ENCODE data around the gene PYGB.
A peak's percentile ranks its signal among the peaks of the same experiment; 100 is the strongest.
"Not testable (repeated sequence)": the region's sequence is repeated elsewhere in the genome, so short reads cannot be mapped to it uniquely, and the experiment has no call there.

The PYGB gene

DNA sequence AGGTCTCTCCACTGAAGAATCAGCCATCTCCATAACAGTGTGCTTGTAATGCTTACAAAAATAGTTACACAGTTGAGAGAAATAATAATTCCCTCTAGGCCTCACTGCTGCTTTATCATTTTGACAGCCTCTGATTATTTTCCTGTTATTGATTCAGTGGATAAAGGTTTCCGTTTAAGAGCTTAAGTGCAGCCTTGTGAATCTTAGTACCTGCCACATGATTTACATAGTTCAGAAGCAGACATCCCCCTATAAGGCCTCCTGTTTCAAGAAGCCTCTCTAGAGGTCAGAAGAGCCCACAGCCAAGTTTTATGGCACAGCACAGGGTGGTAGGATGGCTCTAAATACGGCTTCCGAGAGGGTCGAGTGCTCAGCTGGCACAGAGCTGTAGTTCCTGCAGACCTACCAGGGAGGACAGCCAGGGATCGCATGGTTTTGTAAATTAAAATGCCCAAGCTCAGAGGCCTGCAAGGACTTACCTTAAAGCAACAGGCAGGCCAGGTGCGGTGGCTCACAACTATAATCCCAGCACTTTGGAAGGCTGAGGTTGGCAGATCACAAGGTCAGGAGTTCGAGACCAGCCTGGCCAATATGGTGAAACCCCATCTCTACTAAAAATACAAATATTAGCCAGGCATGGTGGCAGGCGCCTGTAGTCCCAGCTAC lies 17.6 kb upstream of the PYGB start:
- peak in 1 of 2 experiments; percentile 32 for DNase-seq

DNA sequence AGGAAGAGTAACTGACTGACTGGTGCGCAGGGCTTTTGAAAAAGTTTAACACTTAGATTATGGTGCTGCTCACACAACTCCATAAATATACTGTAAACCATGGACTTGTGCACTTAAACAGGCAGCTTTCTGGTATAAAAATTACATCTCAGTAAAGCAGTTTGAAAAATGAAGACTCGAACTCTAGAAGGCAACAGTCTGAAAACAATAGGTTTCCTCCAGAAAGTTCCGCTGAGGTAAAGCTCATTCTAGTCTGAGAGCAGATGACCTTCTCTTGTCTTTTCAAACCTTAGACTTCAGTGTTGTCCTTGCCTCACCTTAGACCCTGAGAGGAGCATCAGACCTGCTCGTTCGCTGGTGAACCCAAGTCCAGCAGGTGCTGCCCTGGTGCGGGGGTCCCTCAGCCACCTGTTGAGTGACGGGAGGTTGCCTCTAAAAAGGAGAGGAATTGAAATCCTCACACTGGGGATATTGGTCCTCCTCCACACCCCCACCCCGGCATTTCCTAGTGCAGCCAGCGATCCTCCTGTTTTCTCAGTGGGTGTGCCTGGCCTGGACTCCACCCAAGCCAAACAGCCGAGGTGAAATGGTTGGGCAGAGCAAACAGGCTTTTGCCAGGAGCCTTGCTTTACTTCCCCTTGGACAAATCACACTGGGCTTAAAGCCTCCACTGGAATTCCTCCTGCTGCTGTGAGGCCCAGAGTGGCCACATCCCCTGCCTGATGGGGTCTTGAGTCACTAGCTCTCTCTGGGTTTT lies 14.7 kb upstream of the PYGB start:
- DNase-seq, result peak in 1 of 2 experiments; percentile 25

DNA sequence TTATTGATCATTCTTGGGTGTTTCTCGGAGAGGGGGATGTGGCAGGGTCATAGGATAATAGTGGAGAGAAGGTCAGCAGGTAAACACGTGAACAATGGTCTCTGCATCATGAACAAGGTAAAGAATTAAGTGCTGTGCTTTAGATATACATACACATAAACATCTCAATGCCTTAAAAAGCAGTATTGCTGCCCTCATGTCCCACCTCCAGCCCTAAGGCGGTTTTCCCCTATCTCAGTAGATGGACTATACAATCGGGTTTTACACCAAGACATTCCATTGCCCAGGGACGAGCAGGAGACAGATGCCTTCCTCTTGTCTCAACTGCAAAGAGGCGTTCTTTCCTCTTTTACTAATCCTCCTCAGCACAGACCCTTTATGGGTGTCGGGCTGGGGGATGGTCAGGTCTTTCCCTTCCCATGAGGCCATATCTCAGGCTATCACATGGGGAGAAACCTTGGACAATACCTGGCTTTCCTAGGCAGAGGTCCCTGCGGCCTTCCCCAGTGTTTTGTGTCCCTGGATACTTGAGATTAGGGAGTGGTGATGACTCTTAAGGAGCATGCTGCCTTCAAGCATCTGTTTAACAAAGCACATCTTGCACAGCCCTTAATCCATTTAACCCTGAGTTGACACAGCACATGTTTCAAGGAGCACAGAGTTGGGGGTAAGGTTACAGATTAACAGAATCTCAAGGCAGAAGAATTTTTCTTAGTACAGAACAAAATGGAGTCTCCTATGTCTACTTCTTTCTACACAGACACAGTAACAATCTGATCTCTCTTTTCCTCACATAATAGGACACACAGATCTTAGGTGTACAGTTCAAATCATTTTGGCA lies 13.7 kb upstream of the PYGB start:
- not testable (repeated sequence) for DNase-seq

DNA sequence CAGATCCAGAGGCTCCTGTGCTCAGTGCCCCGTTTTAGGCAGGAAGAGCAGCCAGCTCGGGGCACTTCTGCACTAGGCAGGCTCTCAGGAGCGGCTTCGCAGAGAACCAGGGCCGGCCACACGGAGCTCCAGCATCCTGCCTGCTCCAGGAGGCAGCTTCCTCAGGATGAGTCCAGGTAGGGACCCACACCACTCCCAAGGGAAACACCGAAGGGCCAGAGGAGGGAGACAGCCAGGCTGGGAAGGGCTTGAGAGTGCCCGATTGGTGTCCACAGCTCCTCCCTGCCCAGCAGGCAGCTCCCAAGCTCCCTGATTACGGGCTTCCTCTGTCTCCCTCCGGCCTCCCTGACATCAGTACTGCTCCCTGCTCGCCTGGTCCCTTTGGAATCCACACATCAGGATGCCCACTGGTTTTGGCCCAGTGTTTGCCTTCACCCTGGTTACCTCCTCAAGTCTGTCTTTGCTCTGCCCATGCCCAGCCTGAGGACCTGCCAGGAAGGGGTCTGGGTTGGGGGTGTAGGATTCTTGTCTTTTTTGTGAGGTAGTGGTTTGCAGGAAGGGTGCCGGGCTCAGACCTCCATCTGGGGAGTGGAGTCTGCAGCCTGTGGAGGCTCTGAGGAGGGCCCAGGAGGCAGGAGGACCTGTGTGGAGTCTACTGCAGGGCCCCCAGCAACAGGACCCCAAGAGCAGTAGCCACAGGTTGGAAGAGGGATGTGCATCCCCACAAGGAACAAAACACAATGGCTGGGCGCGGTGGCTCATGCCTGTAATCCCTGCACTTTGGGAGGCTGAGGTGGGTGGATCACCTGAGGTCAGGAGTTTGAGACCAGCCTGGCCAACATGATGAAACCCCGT lies 11.2 kb upstream of the PYGB start:
- DNase-seq, result no peak

DNA sequence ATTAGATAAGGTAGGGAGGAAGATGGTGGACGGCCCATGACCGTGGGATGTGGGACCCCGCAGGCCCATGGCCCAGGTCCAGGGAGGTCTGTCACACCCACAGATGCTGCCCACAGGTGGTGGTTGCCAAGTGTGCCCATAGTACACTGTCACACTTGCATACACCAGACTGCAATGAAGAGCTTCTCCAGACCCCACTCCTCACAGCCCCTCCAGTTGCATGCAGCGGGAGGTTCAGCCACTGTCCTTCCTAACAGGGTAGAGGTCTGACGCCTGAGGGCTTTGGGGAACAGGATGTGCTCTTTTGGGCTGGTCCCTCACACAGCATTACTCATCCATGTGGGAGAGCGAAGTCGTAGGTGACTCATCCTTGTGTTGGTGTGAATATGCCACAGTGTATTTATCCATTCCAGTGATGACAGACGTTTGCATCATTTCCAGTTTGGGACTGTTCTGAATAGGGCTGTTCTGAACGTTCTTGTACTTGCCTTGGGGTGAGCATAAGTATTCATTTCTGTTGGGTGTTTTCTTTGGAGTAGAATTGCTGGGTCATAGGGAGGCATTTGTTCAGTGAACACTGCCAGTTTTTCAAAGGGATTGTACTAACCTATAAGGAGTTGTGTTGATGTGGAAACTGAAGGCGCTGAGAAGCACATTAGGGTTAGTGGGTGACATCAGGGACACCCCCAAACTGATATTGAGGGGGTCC lies 10.1 kb upstream of the PYGB start:
- no peak for DNase-seq

DNA sequence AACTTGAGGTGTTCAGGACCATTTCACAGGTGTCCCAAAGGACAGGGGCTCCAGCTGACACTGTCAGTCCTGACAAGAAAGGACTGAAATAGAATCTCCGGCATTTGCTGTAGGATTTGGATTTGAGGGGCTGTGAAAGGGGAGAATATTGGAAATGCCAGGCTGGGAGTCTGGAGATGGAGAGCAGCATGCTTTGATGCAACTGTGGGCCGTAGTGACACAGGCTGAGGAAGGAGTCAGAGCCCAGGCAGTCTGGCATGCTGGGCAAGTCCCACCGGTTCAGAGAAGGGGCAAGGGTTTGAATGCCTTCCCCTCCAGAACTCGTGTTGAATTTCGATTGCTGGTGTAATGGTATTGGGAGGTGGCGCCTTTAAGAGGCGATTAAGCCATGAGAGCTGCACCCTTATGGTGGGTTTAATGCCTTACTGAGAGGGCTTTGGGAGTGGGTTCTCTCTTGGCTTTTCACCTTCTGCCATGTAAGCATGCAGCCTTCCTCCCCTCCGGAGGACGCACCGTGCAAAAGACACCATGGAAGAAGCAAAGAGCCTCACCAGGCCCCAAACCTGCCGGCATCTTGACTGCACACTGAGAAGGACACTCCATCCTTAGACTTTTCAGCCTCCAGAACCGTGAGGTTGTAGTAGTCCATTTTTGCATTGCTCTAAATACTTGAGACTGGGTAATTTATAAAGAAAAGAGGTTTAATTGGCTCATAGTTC lies 9.4 kb upstream of the PYGB start:
- no peak for DNase-seq

DNA sequence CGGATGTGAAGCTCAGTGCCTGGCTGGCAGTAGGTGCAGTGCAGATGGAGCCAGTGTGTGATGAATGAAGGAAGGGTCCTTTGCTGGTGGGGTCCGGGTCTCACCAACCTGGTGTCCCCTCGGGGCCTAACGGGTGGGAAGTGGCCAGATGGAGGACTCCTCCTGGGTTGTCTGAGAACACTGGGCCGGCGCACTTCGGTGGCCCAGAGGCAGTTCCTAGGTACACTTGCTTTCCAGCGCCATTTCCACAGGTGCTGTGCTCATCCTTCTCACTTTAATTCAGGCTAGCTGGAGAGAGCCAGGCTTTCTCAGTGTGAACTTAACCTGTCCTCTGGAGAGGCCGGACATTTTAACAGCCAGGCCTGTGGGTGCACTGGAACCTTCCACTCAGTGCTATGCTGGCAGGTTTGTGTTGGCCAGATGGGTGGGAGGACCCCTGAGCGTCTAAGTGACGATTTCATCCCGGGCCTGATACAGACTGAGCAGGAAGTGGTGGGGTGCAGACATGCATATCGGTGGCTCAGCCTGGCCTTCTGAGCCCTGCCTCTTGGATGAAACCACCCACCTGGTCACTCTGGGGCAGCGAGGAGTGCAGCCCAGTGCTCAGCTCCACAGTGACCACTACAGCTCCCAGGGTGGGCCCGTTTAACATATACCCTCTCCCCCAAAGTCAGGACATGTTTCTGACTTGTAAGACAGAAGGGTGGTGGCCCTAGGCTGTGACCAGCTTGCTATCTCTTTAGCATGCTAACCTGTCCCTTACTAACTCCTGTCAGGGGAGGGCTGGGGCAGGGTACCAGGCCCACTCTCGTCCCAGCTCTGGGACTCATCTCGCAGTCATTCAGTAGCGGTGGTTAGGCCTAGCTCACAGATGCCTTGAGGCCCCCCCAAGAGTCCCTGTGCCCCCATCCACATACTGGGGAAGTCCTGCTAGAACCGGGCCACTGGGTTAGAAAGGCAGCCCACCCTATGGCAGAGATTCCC lies 8.2 kb upstream of the PYGB start:
- no peak for DNase-seq

DNA sequence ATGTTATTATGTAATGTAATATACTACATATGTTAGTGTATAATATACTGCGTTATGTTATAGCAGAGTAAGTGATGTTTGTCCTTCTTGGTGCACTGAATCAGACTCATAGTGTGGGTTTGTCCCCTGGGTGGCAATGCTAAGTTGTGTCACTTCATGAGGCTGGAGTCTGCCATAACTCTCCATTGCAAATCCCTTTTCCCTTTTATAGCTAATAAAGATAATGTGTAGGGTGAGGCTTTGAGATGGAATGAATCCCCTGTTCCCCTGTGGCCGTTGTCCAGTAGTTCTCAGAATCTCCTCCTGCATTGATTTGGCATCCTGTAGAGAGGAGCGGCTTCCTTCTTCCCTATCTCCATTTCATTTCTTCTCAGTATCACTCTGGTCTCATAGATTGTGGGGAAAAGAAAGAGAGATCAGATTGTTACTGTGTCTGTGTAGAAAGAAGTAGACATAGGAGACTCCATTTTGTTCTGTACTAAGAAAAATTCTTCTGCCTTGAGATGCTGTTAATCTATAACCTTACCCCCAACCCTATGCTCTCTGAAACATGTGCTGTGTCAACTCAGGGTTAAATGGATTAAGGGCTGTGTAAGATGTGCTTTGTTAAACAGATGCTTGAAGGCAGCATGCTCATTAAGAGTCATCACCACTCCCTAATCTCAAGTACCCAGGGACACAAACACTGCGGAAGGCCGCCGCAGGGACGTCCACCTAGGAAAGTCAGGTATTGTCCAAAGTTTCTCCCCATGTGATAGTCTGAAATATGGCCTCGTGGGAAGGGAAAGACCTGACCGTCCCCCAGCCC lies 6.8 kb upstream of the PYGB start:
- not testable (repeated sequence) for DNase-seq

DNA sequence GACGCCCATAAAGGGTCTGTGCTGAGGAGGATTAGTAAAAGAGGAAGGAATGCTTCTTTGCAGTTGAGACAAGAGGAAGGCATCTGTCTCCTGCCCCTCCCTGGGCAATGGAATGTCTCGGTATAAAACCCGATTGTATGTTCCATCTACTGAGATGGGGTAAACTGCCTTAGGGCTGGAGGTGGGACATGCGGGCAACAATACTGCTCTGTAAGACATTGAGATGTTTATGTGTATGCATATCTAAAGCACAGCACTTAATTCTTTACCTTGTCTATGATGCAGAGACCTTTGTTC lies 6.3 kb upstream of the PYGB start:
- not testable (repeated sequence) for DNase-seq

DNA sequence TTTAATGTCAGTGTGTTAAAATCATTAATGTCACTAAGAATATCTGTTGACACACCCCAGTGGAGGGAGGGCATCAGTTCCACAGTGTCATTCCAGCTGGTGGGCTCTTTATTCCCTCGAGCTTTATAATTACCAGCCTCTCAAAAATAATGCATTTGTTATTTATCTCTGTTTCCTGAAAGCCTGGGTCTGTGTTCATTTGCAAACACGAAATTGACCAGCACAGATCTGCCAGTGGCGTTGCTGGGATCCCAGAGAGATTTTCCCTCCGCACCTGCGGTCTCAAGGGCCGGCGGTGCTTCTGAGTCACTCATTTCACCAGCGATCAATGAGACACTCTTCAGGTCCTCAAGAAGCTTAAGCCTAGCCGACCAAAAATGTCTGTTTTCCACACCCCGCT lies 5.7 kb upstream of the PYGB start:
- DNase-seq, result peak; percentile 18 to 46

DNA sequence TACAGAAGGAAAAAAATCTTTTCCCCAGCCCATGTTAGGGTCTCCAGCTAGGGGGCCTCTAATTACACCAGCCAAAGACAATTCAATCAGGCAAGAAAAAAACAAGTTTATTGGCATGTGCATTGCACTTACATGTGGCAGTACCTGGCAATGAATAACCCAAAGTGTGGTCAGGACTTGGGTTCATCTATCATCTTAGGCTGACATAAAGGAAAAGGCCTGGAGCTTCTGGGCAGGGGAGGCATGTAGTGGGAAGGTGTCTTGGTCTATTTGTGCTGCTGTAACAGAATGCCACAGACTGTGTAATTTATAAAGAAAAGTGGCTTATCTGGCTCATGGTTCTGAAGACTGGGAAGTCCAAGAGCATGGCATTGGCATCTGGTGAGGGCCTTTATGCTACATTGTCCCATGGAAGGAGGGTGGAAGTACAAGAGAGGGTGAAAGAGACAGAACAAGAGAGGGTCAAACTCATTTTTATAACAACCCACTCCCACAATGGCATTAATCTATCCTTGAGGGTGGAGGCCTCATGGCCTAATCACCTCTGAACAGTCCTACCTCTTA lies 4.4 kb upstream of the PYGB start:
- no peak for DNase-seq

DNA sequence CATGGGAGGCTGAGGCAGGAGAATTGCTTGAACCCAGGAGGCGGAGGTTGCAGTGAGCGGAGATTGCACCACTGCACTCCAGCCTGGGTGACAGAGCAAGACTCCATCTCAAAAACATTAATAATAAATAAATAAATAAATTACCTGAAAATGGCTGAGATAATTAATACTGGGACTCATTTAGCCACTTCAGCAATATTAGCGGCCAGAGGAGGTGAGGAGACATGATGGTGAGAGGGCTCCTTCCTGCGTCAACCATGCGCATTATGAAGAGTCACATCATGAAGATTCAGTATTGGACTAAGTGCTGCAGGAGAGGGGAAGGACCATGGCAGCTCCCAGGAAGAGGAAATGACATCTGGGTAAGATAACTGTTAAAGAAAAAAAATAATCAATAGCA lies 2.9 kb upstream of the PYGB start:
- no peak for DNase-seq

DNA sequence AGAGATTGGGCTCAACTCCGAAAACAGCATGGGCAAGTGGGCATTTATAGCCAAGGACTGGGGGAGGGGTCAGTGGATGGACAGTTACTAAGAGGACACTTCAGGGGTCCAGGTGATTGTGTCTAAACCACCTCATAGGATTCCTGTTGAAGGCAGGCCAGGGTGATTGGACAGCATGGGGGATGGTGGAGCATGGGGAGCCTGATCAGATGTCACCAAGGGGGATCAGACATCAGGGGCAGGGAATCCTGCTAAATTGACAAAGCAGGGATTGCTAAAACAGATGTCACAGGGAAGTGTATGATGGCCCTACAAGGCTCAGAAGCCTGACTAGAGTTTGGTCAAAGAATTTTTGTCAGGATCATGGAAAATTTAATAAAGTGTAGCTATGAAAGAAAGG lies 2.4 kb upstream of the PYGB start:
- no peak for DNase-seq

DNA sequence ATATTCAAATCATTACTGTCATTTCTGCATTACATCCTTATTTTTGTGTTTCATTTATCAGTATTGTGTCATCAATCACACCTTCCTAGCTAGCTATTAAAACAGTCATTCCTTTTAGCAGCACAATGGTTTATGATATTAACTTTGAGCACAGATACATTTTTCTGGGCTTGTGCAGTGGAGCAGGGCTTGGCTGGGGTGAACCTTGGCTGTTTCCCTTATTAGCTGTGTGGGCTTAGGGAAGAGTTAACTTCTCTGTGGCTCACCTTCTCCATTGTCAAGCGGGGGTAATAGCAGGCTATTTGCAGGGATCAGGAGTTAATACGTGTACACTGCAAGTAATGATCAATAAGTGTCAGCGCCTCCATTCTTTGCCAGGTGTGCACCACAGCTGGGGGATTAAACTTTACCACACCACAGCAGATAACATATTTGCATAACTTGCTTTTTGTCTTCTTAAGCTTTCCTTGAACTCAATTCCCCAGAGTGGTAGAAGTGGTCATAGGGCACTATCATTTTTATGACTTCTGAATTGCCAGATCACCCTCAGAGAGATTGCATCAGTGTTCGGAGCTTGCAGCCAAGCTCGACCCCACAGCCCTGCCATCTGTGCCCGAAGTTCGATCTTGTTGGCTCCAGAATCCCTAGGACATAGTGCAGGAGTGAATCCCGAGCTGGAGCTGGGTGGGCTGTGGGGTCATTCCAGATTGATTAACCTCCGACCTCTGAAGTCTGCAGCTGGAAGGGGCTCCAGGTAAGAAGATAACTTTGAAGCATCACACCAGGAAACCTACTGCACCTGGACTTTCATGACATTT lies 1.5 kb upstream of the PYGB start:
- DNase-seq, result no peak

DNA sequence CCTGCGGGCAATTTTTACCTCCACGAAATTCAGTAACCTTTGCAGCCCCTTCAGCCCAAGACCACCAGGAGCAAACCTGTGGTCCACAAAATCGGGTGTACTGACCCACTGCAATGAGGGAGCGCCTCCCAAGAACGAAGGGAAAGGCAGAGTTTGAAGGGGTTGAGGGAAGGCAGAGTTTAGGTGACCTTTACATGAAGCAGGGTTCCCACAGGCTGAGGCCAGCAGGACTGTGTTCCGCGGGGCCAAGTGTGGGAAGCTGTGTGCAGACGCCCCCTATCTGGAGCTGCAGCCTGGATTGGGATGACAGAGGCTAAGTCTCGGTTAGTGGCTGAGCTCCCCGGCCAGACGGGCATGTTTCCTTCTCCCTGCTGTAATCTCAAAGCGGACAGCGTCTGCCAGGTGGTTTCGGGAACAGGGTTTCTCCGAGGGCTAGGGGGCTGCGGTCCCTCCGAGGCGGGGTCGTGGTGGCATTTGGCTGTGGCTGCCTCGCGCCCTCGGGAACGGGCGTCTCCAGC lies 826 bp upstream of the PYGB start:
- peak; percentile 28 to 29 for DNase-seq

DNA sequence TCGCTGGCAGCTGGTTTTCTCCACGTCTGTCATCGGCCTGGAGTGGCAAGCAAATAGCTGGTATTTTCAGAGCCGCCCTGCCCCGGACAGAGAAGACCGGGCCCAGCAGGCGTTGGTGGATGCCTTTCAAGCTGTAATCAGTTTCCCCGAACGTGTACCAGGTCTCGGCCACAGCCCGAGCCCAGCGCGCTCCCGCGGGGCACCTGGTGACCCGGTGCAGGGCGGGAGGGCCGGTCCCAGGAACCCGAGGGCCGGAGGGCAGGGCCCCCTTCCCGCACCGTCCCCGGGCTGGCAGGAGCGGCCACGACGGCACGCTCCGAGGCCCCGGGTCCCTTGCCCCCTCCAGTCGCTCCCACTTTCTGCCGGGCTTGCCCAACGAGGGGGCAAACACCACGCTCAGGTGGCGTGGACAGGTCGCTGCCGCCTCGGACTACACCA lies 348 bp upstream of the PYGB start:
- DNase-seq, result no peak

DNA sequence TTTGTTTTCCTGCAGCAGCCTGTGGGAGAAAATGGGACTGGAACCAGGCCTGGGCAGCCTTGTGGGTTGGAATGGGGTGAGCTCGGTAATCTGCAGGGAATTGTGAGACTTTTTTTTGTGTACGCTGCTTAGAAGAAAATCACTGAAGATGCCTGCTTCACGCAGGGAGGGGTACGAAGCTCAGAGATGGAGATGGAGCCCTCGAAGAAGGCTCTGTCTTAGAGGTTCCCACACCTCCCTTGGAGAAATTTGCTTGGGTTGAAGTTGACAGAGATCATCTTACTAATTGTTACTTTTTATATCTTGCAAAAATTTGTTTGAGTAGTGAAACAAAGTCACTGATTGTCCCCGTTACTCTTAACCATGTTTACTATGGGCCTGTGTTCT lies 894 bp downstream of the PYGB start:
- DNase-seq, result no peak
